Astrocyte (in vitro differentiated cells and primary cell): ENCODE results near the gene KDM4B. TPM values are rescaled to one million over a fixed set of nuclear protein-coding genes. Genes with fewer than 3 reads are reported as not detected.
"Not testable (repeated sequence)": the region's sequence is repeated elsewhere in the genome, so short reads cannot be mapped to it uniquely, and the experiment has no call there.

Source experiments
- DNase-seq: peaks from one replicate; pipeline ENCODE4 v3.0.0-alpha.2; 2010; ENCODE audit warnings: low read depth
- FAIRE-seq: peaks from 2 replicates; lab custom pipeline; 2011; peaks lifted over from hg19 to GRCh38; lab: Jason Lieb, UNC
- H2AFZ ChIP-seq: 2 replicates; pipeline ENCODE4 v1.6.0; 2012; ENCODE audit warnings: low read depth, low read length, inconsistent platforms
- H3K27ac ChIP-seq: 2 replicates; pipeline ENCODE4 v1.5.1; 2011; ENCODE audit warnings: low read depth, low read length, inconsistent platforms
- H3K27me3 ChIP-seq: 2 replicates; pipeline ENCODE4 v1.6.0; 2011; ENCODE audit warnings: low read length, inconsistent platforms; ENCODE audit not compliant: insufficient read depth
- H3K36me3 ChIP-seq: 2 replicates; pipeline ENCODE4 v1.5.1; 2011; ENCODE audit warnings: low read length, inconsistent platforms; ENCODE audit not compliant: insufficient read depth
- H3K4me1 ChIP-seq: 2 replicates; pipeline ENCODE4 v1.5.1; 2011; ENCODE audit warnings: low read length, inconsistent platforms; ENCODE audit not compliant: insufficient read depth
- H3K4me2 ChIP-seq: 2 replicates; pipeline ENCODE4 v1.6.0; 2012; ENCODE audit warnings: low read length, inconsistent platforms
- H3K4me3 ChIP-seq: 2 replicates; pipeline ENCODE4 v1.5.1; 2011; ENCODE audit warnings: low read depth, mild to moderate bottlenecking, low read length, inconsistent platforms; ENCODE audit not compliant: insufficient read depth
- H3K79me2 ChIP-seq: 2 replicates; pipeline ENCODE4 v1.6.0; 2012; ENCODE audit warnings: mild to moderate bottlenecking, low read length, inconsistent platforms; ENCODE audit not compliant: insufficient read depth
- H3K9ac ChIP-seq: 2 replicates; pipeline ENCODE4 v1.6.0; 2012; ENCODE audit warnings: mild to moderate bottlenecking, low read length, inconsistent platforms
- H3K9me3 ChIP-seq: 2 replicates; pipeline ENCODE4 v1.5.1; 2012; ENCODE audit warnings: low read depth, mild to moderate bottlenecking, low read length, inconsistent platforms; ENCODE audit not compliant: insufficient read depth
- H4K20me1 ChIP-seq: 2 replicates; pipeline ENCODE4 v1.6.0; 2012; ENCODE audit warnings: low read length, inconsistent platforms; ENCODE audit not compliant: insufficient read depth
- H3K27ac Mint-ChIP-seq: one replicate; pipeline ENCODE4 v1.8.0; 2021; ENCODE audit warnings: mild to moderate bottlenecking, mixed read lengths; ENCODE audit not compliant: unreplicated experiment
- H3K27me3 Mint-ChIP-seq: one replicate; pipeline ENCODE4 v1.8.0; 2021; ENCODE audit warnings: low read depth, mixed read lengths; ENCODE audit not compliant: unreplicated experiment
- H3K36me3 Mint-ChIP-seq: one replicate; pipeline ENCODE4 v1.8.0; 2021; ENCODE audit warnings: low read depth, mixed read lengths; ENCODE audit not compliant: unreplicated experiment
- H3K4me1 Mint-ChIP-seq: one replicate; pipeline ENCODE4 v1.8.0; 2021; ENCODE audit warnings: low read depth, mixed read lengths; ENCODE audit not compliant: unreplicated experiment
- H3K4me3 Mint-ChIP-seq: one replicate; pipeline ENCODE4 v1.8.0; 2021; ENCODE audit warnings: mild to moderate bottlenecking, moderate library complexity, mixed read lengths; ENCODE audit not compliant: unreplicated experiment
- H3K9me3 Mint-ChIP-seq: one replicate; pipeline ENCODE4 v1.8.0; 2021; ENCODE audit warnings: mild to moderate bottlenecking, mixed read lengths; ENCODE audit not compliant: unreplicated experiment
- CTCF ChIP-seq: IDR thresholded peaks from 2 replicates; pipeline ENCODE4 v1.5.1; 2011; ENCODE audit warnings: low read depth, mild to moderate bottlenecking, inconsistent platforms, low read length, moderate library complexity; ENCODE audit not compliant: insufficient read depth
- EZH2 ChIP-seq: IDR thresholded peaks from 2 replicates; pipeline ENCODE4 v1.6.1; 2012; ENCODE audit warnings: mild to moderate bottlenecking, low read length, inconsistent platforms; ENCODE audit not compliant: insufficient read depth
- total RNA-seq: library from RNA; stranded (reverse); gene quantifications from 2 replicates; pipeline ENCODE4 v1.2.1, GENCODE V29; 2021

The KDM4B gene
- total RNA-seq, 1 donor from 2014 or later = 55.2 TPM

- H3K27me3 Mint-ChIP-seq = no peaks in the 10 kb centered on the region
- Histone ChIP-seq H3K79me2 (peaks cover 80% of the 10 kb centered on the region), H3K9ac (no peak overlapping the region), H3K9me3 (no peaks in the 10 kb centered on the region), H3K4me1 (no peaks in the 10 kb centered on the region), H3K27ac (no peak overlapping the region), H4K20me1 (peaks cover 28% of the 10 kb centered on the region), H3K27me3 (no peaks in the 10 kb centered on the region), H3K4me2 (no peak overlapping the region), H3K36me3 (peaks cover 23% of the 10 kb centered on the region), H2AFZ (no peak overlapping the region), H3K4me3 (no peak overlapping the region)
- no peak for TF ChIP-seq EZH2
- TF ChIP-seq CTCF = no peak
- H3K36me3 Mint-ChIP-seq = peaks cover 14% of the 10 kb centered on the region
- H3K4me1 Mint-ChIP-seq = no peaks in the 10 kb centered on the region
- H3K27ac Mint-ChIP-seq = no peak overlapping the region
- FAIRE-seq = no peak
- no peaks in the 10 kb centered on the region for H3K9me3 Mint-ChIP-seq
- H3K4me3 Mint-ChIP-seq = no peak overlapping the region
- DNase-seq = no peak
Observed at GRCh38 chr19:4937060-4937459, 31.9 kb upstream of the KDM4B start.

GRCh38 chr19:4938461-4938860, 30.5 kb upstream of the KDM4B start:
- not testable (repeated sequence) for H3K36me3 Mint-ChIP-seq, H3K9me3 ChIP-seq, H3K9ac ChIP-seq, H3K27ac Mint-ChIP-seq, H3K9me3 Mint-ChIP-seq, H3K27me3 Mint-ChIP-seq, H3K4me1 ChIP-seq, H3K4me2 ChIP-seq, H2AFZ ChIP-seq, H3K27ac ChIP-seq, FAIRE-seq, H3K4me3 Mint-ChIP-seq, H3K4me1 Mint-ChIP-seq, H3K4me3 ChIP-seq, DNase-seq, H3K27me3 ChIP-seq
- Histone ChIP-seq H3K36me3 (peaks cover 21% of the 10 kb centered on the region), H4K20me1 (peaks cover 36% of the 10 kb centered on the region), H3K79me2 (peaks cover 72% of the 10 kb centered on the region)

- no peaks in the 10 kb centered on the region for H3K4me1 ChIP-seq
- no peaks in the 10 kb centered on the region for H3K27me3 ChIP-seq
- no peaks in the 10 kb centered on the region for H3K9me3 ChIP-seq
- peaks cover 5% of the 10 kb centered on the region for H3K36me3 Mint-ChIP-seq
- H3K9me3 Mint-ChIP-seq = no peaks in the 10 kb centered on the region
- H3K4me1 Mint-ChIP-seq = no peaks in the 10 kb centered on the region
- H3K36me3 ChIP-seq = peaks cover 17% of the 10 kb centered on the region
- DNase-seq = no peak
- TF ChIP-seq EZH2 (no peak), CTCF (no peak)
- FAIRE-seq = no peak
- H3K27ac ChIP-seq = no peak overlapping the region
- H4K20me1 ChIP-seq = peaks cover 35% of the 10 kb centered on the region
- H3K27ac Mint-ChIP-seq = no peak overlapping the region
- H2AFZ ChIP-seq = no peak overlapping the region
- H3K27me3 Mint-ChIP-seq = no peaks in the 10 kb centered on the region
- H3K4me3 Mint-ChIP-seq = no peak overlapping the region
- no peak overlapping the region for H3K9ac ChIP-seq
- H3K4me2 ChIP-seq = no peak overlapping the region
- no peak overlapping the region for H3K4me3 ChIP-seq
- H3K79me2 ChIP-seq = peaks cover 69% of the 10 kb centered on the region
Observed at GRCh38 chr19:4939466-4939865, 29.4 kb upstream of the KDM4B start.

GRCh38 chr19:4941638-4942169, 27.2 kb upstream of the KDM4B start:
- H3K4me3 ChIP-seq, H3K27ac Mint-ChIP-seq, FAIRE-seq, H3K27me3 ChIP-seq, H3K27me3 Mint-ChIP-seq, H3K36me3 Mint-ChIP-seq, H3K4me3 Mint-ChIP-seq, H3K4me1 ChIP-seq, H3K4me1 Mint-ChIP-seq, H3K9me3 Mint-ChIP-seq, H3K4me2 ChIP-seq, H3K9me3 ChIP-seq, DNase-seq, H3K9ac ChIP-seq, H3K27ac ChIP-seq, H3K36me3 ChIP-seq, H2AFZ ChIP-seq: not testable (repeated sequence)
- Histone ChIP-seq H3K79me2 (peaks cover 56% of the 10 kb centered on the region), H4K20me1 (peaks cover 34% of the 10 kb centered on the region)

GRCh38 chr19:4950650-4951049, 18.3 kb upstream of the KDM4B start:
- H3K9me3 ChIP-seq, H3K9ac ChIP-seq, DNase-seq, H3K4me3 ChIP-seq, H3K27ac Mint-ChIP-seq, H3K9me3 Mint-ChIP-seq, H3K4me2 ChIP-seq, H3K4me1 Mint-ChIP-seq, H3K79me2 ChIP-seq, H2AFZ ChIP-seq, H3K27me3 Mint-ChIP-seq, H3K27ac ChIP-seq, FAIRE-seq, H3K4me1 ChIP-seq, H3K4me3 Mint-ChIP-seq, H3K27me3 ChIP-seq: not testable (repeated sequence)
- peaks cover 21% of the 10 kb centered on the region for H3K36me3 Mint-ChIP-seq
- Histone ChIP-seq H3K36me3 (peaks cover 46% of the 10 kb centered on the region), H4K20me1 (peaks cover 26% of the 10 kb centered on the region)
